Bone marrow (tissue), 2 donors: ENCODE measurements around the gene TBC1D17.
A peak's percentile ranks its signal among the peaks of the same experiment; 100 is the strongest.

Experiments
- DNase-seq, 2 donors: peaks; one replicate each; lab custom pipeline; 2025; lab: John Stamatoyannopoulos, UW

TBC1D17 gene

GRCh38 chr19:49848938-49849337, 28.6 kb upstream of the TBC1D17 start:
- DNase-seq: no peak

DNA sequence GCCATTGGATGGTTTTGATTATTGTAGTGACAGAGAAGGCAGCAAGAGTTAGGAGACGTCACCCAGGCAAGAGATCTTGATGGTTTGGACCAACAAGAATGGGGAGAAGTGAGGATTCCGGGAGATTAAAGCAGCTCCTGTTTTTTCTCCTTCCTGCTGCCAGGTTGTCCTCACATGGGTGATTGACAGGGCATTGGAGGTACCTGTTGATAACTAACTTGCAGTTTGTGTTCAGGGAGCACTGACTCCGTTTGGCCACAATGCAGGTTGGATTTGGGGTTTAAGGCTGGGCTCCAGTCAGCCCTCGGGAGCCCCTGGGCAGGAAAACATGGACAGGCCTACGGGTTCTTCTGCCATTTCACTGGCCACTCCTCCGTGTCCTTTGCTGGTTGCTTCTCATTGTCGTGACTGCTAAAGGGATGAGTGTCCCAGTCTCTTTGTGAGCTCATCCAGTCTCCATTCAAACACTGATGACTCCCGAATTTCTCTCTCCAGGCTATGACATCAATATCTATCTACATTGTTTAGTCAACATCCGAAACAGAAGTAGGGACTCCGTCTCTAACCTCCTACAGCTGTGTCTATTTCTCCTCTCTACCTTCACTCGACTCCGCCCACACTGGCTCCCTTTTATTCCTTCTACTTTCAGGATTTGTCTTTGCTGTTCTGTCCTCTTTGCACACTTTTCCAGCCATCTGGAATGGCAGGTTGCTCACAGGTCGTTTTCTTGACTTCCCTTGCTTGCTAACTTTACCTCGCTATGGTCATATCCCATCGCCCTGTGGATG, 27.9 kb upstream of the TBC1D17 start:
- no peak for DNase-seq

DNA sequence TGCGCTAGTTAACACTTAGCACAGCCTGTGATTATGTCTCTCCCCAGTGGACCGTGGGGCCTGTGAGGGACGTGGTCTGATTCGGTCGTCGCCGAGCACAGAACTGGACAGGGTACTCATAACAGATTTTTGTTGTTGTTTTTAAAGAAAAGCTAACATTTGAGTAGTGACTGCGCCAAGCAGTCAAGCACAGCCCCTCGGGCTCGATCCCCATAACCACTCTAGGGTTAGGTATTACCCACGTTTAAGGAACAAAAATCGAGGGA, 27.3 kb upstream of the TBC1D17 start:
- no peak for DNase-seq

DNA sequence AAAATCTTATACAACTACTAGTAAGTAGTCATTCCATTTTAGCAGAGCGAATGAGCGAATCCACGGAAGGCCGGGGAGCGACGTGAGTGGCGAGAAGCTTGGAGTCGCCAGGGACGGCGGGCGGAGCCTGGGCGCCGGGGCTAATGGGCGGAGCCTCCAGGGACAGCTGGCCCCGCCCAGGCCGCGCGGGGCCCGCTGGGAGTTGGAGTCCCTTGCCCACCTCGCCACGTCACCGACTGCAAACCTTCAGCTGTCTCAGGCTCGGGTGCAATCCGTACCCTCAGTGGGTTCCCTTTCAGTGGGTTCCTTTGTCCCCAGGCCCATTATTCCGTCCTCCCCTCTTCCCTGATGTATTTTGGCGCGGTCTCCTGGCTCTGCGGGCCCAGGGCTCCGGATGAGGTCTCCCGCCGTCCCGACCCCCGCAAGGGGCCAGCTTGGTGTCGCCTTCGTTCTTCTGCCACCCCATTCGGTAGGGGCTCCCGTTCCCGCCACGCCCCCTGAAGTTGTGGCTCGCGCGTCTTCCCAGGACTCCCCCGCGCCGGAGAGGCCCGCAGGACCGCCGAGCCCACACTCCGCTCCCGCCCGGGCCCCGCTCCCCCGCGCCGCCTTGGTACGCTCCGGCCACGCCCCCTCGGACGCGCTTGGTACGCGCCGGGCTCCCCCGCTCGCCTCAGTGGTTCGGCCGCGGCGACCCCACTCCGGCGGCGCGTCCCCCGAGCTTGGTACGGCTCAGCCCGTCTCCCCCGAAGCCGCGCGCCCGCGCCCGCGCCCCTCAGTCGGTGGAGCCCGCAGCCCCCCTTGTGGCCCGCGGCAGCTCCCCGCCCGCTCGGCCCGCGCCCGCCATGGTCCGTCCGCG, 26.8 kb upstream of the TBC1D17 start, which contains the start of gene PTOV1:
TSS of gene PTOV1 (plus strand) at position 673 of the 856 bp plus-strand sequence.
- DNase-seq: peak; percentile 79 to 92

DNA sequence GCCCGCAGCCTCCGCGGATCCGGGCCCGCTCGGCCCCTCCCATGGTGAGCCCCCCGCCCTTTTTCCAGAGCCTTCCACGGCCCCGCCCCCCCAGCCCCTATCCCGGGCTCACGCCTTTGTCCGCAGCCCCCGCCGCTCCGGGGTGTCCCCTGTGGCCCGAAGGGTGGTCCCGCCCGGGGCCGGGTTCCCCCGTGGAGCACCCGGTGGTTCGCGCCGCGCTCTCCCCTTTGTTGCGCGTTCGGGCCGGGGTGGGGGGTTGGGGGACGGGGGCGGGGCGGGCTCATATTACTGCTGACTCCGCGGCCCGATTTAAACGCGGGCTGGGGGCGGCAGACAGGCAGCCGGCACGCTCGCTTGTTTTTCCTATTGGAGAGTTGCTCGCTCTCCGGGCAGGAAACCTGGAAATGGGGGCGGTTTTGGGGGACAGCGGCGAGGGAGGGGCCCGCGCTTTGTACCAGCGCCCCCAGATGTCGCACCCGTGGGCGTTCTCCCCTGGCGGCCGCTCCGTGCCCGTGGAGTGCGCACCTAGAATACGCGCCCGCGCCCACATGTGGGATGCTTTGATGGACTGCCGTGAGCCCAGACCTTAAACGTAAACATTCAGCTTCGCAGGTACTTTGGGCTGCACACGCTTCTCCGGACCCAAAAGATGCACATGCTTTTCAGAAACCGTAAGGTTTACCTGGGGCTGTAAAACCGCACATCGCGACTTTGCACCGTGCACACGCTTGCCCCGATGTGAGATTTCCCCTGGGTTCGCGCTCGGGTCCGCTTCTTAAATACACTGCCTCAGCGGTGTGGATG, 25.8 kb upstream of the TBC1D17 start:
- DNase-seq: no peak

- DNase-seq: no peak
Observed at GRCh38 chr19:49852631-49853126, 24.8 kb upstream of the TBC1D17 start.

DNA sequence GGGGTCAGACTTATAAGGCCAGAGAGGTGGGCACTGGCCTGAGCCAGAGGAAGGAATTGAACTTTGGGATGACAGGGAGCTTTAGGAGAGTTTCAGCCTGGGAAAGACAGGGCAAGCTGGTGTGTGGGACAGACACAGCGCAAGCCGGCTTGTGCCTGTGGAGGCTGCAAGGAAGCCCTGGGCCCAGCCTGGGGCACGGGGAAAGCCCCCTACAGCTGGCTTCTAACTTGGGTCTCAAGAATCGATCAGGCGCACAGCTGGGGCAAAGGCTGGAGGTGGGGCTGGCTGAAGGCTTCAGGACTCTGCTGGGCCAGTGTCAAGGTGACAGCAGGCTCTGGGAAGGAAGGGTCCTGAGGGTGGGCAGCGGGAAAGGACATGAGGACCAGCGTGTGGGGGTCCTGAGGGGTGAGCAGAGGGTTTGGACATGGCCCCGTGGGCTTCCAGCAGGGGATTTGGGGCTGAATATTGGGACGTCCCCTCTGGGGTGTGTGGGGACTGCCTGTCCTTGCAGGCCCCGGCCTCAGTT, 23.6 kb upstream of the TBC1D17 start:
- no peak for DNase-seq

DNA sequence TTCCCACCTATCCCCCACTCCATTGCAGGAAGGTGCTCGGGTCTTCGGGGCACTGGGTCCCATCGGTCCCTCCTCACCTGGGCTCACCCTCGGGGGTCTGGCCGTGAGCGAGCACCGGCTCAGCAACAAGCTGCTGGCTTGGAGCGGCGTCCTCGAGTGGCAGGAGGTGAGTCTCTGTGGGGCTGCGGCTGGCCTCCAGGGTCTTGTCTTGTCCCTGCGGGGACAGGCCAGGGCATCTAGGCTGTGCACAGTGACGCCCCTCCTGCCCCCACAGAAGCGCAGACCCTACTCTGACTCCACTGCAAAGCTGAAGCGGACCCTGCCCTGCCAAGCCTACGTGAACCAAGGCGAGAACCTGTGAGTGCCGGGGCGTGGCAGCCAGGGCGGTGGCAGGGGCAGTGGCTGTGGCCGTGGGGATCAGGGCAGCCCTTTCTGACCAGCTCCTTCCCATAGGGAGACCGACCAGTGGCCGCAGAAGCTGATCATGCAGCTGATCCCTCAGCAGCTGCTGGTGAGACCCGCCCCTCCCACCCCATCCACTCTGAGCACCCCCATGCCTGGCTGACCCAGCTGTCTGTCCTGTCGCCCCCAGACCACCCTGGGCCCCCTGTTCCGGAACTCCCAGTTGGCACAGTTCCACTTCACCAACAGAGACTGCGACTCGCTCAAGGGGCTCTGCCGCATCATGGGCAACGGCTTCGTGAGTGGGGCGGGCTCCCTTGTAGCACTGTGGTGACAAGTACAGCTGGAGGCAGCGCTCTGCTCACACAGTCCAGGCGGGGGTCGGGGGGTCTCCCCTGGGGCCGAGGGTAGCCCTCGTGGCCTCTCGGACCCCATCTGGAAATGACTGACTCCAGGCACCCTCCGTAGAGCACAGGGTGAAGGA, 22.9 kb upstream of the TBC1D17 start:
- no peak for DNase-seq

- DNase-seq: no peak
Observed at GRCh38 chr19:49855277-49855675, 22.2 kb upstream of the TBC1D17 start.

DNA sequence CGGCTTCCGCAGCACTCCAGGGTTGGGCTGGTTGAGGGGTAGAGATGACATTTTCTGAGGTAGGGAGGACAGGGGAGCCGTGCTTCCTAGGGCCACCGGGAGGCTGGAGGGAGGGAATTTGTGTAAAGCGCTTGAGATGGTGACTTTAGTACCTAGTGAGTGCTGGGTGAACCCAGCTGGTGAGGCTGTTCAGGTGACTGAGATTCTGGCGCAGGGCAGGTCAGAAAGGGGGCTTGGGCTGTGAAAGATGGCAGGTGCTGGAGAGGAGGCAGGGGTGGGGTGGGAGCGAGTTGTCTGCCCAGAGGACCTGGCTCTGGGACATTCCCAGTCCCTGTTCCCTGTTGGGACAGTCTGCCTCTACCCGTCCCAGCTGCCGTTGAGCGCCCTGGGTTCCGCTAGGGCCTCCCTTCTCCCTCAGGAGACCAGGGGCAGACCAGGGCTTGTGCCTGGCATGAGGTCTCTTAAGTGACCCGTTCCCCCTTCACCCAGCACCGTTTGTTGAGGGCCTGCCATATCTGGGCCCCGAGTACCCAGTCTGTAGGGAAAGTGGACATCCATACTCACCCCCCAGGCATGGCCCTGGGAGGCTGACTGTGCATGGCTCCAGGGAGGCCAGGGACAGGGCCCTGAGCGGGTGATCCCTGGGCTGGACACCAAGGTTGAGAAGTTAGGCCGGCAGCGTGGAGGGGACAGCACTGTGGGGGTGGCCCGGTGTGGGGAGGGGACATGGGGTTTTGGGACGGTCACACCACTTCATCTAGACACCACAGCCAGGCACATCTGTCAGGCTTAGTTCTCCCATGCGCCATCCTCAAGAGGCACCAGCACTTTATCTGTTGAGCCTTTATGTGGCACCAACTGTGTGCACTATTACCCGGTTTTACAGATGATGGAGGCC, 21.6 kb upstream of the TBC1D17 start:
- no peak for DNase-seq

DNA sequence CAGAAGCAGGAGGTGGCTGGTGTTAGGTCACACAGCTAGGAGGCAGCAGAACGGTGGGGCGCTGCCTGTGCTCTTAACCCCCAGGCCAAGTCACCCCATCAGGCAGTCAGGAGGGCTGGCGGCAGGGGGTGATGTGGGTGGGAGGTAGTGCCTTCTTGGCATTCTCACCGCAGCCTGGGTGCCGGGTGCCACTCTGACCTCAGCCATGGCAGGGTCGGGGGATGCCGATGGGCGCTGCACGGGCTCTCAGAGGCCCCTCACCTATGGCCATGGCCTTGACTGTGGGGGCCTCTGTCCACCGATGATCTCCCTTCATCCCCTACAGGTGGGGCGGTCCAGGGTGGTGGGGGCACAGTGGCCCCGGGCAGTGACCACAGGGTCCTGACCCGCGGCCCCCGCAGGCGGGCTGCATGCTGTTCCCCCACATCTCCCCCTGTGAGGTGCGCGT, 20.9 kb upstream of the TBC1D17 start:
- no peak for DNase-seq

GRCh38 chr19:49857061-49857837, 20.3 kb upstream of the TBC1D17 start:
- no peak for DNase-seq

DNA sequence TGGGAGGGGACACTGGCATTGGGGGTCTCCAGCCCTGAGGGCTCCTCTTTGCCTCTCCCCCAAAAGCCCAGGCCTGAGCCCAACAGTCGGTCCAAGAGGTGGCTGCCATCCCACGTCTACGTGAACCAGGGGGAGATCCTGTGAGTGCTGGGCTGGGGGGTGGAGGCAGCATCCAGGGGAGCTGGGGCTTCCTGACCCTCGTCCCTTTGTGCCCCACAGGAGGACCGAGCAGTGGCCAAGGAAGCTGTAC, 19.7 kb upstream of the TBC1D17 start:
- no peak for DNase-seq

DNA sequence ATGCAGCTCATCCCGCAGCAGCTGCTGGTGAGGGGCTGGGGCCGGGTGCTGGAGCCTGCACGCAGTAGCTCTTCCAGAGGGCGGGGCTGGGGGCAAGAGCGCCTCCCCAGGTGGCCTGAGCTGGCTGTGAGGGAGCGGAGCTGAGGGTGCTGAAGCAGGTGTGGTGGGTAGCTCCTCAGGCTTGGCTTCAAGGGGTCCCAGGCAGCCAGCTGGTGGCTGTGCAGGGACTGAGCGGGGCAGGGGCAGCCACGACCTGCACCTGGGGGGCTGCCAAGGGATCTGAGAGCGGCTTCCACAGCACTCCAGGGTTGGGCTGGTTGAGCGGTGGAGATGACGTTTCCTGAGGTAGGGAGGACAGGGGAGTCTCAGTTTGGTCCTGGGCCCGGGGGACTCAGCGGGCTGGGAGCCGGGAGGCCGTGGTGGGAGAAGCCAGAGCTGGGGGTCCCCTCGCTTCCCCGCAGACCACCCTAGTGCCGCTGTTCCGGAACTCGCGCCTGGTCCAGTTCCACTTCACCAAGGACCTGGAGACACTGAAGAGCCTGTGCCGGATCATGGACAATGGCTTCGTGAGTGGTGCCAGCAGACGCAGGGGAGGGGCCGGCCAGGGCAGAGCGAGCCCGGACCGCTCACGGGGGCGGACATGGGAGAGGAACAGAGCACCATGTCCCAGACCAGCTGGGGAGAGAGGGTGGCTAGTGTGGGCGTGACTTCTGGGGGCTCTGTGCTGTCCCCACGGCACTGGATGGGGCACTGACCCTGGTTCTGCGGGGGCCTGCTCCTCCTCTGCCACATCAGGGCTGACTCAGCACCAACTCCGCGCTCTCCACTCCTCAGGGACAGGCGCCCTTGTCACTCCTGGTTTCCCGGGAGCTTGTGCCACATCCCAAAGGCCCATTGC, 19.2 kb upstream of the TBC1D17 start:
- no peak for DNase-seq

- no peak for DNase-seq
Observed at GRCh38 chr19:49859682-49860335, 17.7 kb upstream of the TBC1D17 start.

DNA sequence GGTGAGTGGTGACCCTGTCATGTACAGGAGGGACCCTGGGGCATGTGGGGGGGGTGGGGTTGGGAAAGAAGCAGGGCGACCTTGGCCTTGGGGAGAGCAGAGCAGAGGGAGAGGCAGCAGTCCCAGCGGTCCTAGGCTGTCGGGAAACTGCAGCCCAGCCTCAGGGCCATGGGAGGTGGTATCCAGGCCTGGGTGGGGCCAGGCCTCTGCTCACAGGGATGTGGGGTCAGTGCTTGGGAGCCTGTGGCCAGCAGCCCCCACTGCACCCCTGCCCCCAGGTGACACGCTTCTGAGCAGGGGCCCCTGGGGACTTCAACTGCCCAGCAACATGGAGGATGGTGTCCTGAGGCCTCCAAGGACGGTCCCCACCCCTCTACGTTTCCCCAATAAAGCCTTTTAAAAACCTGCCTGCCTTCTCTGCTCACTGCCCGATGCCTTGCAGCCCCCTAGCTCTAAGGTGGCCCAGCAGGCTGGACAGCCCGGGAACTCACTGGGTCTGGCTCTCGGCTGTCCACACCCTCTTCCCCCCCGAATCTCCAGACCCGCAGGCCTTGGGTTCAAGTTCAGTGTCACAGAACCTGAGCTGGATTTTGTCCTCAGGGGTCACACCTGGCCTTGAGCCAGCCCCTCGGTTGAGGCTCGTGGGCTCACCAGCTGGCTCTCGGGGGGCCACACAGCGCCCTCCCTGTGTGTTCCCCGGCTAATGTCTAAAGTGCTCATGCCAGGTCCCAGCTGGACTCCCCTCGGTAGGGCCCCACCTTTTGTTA, 17.0 kb upstream of the TBC1D17 start:
- no peak for DNase-seq

GRCh38 chr19:49861107-49861506, 16.4 kb upstream of the TBC1D17 start:
- DNase-seq: no peak
